DMS153 treated with DMSO at 0.1 percent for 48 hours (cell line): ENCODE results near the gene TBRG1.

Experiments used
- DNase-seq: peaks from one replicate; lab custom pipeline; 2025; ENCODE audit not compliant: unreplicated experiment; lab: John Stamatoyannopoulos, UW

TBRG1 gene

DNA sequence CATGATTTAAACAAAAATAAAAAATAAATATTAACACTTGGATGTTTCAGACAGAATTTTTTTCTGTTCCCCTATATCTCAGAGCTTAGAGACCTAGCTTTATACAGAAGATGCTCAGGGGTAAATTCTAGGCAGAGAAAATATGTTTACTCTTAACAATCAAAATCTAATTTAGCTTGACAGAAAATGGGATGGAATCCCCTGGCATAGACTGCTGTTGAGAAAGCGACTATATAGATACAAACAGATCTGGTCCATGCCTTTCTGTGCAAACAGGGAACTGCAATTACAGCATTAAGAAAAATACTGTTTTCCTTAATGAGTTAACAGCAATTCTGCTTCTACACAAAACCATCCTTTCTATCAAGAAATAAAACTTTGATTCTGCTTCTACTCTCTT, 36.3 kb downstream of the TBRG1 start:
- no peak for DNase-seq

GRCh38 chr11:124661553-124661952, 38.9 kb downstream of the TBRG1 start:
- DNase-seq: no peak

- no peak for DNase-seq
Observed at GRCh38 chr11:124662106-124662505, 39.4 kb downstream of the TBRG1 start.

DNA sequence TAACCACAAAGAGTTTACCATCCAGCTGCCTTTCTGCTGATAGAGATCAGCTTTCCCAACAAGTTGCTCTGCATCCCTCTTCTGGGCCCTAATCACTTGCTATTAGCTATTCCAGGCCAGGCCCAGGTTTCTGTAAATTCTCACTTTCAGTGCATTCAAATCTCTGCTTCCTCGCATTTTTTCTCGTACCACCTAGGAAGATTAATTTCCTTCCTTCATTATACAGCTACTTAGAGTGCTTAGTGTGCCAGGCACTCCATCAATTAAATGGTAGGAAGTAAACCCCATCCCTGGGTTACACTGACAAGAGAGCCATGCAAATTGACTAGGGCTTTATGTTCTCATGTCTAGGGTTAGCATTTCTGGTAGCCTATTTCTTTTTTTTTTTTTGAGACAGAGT, 41.2 kb downstream of the TBRG1 start:
- DNase-seq: no peak

DNA sequence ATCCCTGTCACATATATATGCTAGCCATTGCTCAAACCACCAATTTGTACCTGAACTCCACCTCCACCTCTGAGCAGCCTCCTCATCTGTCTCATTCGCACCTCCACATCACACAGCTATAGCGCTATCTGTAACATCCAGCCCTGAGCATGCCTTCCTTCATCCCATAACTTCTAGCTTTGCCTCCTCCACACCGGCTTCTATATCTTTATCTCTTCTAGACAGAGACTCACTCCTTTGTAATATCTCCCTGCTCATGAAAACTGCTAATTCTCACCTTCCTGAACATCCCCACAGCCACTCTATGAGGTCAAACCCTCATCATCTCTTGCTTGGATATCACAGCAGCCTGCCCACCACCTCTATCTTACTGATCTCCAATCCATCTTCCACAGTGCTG, 44.9 kb downstream of the TBRG1 start:
- DNase-seq: no peak

DNA sequence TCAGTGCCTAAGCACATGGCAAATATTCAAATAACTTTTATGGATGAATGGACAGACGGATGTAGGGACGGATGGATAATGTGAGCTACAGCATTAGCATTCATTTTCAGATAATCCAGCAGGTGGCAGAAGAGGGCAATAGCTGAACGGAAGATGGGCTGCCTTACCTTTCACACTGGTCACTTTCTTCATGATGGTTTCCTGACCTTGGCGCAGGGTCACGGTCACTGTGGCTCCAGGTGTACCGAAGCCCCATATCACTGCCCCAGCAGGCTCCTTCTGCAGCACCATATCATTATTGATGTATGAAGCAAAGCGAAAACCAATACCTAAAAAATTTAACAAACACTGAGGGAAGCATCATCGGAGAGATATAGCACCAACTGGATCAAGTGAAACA, 46.5 kb downstream of the TBRG1 start:
- DNase-seq: peak; percentile 29

GRCh38 chr11:124670732-124671131, 48.1 kb downstream of the TBRG1 start:
- DNase-seq: no peak

GRCh38 chr11:124672536-124673215, 50.0 kb downstream of the TBRG1 start:
- DNase-seq: no peak

- DNase-seq: peak; percentile 83
Observed at GRCh38 chr11:124673333-124674167, 50.9 kb downstream of the TBRG1 start, which contains the start of the genes SIAE and SPA17. Gene SIAE (minus strand): TSS chr11:124673739. CDS start chr11:124673708, 31 bp downstream. Gene SPA17 (plus strand): TSS chr11:124673904. CDS start chr11:124675265, 1,361 bp downstream.

DNA sequence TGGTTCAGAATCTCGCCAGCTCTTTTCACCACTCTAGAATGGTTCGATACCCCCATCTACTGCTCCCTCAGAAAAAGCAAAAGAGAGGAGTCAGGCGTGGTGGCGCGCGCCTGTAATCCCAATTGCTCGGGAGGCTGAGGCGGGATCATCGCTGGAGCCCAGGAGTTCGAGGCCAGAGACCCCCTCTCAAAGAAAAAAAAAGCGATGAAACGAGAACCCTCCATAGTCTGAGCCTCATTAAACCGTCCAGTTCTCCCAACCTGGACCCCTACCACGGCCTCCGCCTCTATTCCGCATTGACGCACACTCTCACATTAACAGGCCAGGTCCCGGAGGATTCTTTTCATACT, 51.5 kb downstream of the TBRG1 start:
- DNase-seq: no peak

DNA sequence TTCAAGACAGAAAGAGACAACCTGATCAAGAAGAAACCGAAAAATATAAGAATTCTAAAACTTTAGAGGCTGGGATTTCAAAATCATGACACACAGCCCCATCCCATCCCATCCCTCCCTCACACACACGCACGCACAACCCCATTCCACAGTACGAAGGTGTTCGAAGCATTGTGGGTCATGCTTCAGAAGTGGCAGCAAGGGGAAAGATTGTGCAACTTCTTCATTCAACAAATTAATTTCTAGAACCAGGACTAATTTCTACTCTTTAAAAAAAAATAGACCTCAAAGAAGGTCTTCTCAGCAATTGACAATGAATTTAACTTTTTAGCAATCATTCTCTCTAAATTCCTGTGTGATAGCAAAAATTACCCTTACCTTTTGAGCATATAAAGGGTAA, 51.9 kb downstream of the TBRG1 start:
- DNase-seq: no peak

DNA sequence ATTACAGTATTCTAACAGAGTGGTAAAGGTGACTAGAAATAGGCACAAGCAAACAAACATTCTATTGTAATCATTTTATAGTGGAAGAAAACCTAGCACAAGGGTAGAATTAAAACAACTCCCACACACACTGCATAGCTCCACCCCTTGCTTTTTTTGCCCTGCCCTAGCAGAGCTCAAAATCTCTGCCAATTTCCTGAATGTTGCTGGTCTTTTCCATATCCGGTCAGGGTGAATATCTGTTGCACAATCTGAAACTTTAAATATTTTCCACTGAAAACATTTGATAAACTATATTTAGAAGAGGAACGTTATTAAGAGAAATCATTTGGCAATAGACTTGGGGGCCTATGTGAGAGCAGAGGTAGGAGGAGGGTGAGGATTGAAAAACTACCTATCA, 53.7 kb downstream of the TBRG1 start:
- no peak for DNase-seq

- no peak for DNase-seq
Observed at GRCh38 chr11:124678416-124678815, 55.8 kb downstream of the TBRG1 start.

GRCh38 chr11:124681421-124681820, 58.8 kb downstream of the TBRG1 start:
- no peak for DNase-seq

- no peak for DNase-seq
Observed at GRCh38 chr11:124682443-124682842, 59.8 kb downstream of the TBRG1 start.
